WTC11 (cell line): Measurements from ENCODE around the gene STARD9. TPM values are rescaled to one million over a fixed set of nuclear protein-coding genes. Genes with fewer than 3 reads are reported as not detected.

Experiments
- ATAC-seq: fragments of 200-7000 bp; cut with Tn5 transposase; 2 replicates; pipeline ENCODE4 v1.10.0; 2021; ENCODE audit warnings: mild to moderate bottlenecking, moderate library complexity
- CTCF ChIA-PET: fragments of 300-600 bp; sonication (Branson Sonifier 250); formaldehyde crosslinking; loops from one replicate; lab custom pipeline; 2021; ENCODE audit warnings: antibody characterized with exemption; lab: Charles Lee
- POLR2A ChIA-PET: fragments of 350-600 bp; sonication (Branson Sonifier 250); formaldehyde crosslinking; loops from one replicate; lab custom pipeline; 2021; ENCODE audit warnings: antibody characterized with exemption; lab: Charles Lee
- DNase-seq: peaks from one replicate; pipeline ENCODE4 v3.0.0; 2021; ENCODE audit warnings: low spot score
- H3K27ac Mint-ChIP-seq: 2 replicates; pipeline ENCODE4 v1.8.0; 2021; ENCODE audit warnings: mixed read lengths
- H3K27me3 Mint-ChIP-seq: 2 replicates; pipeline ENCODE4 v1.8.0; 2021; ENCODE audit warnings: low read depth, mild to moderate bottlenecking, moderate library complexity, mixed read lengths
- H3K36me3 Mint-ChIP-seq: 2 replicates; pipeline ENCODE4 v1.8.0; 2021; ENCODE audit warnings: mixed read lengths
- H3K4me1 Mint-ChIP-seq: 2 replicates; pipeline ENCODE4 v1.8.0; 2022; ENCODE audit warnings: mixed read lengths
- H3K4me3 Mint-ChIP-seq: 2 replicates; pipeline ENCODE4 v1.8.0; 2021; ENCODE audit warnings: mild to moderate bottlenecking, moderate library complexity, mixed read lengths
- H3K9me3 Mint-ChIP-seq: 2 replicates; pipeline ENCODE4 v1.8.0; 2021; ENCODE audit warnings: mixed read lengths
- ATF1 ChIP-seq: sonication (generic); formaldehyde crosslinking; IDR thresholded peaks from 2 replicates; pipeline ENCODE4 v1.8.1; 2023; ENCODE audit warnings: mild to moderate bottlenecking, moderate library complexity, missing genetic modification reagents
- ATF2 ChIP-seq: sonication (generic); formaldehyde crosslinking; IDR thresholded peaks from 2 replicates; pipeline ENCODE4 v1.8.1; 2022; ENCODE audit warnings: low read depth, missing genetic modification reagents, borderline replicate concordance
- ELF4 ChIP-seq: sonication (generic); formaldehyde crosslinking; IDR thresholded peaks from 2 replicates; pipeline ENCODE4 v1.8.1; 2022; ENCODE audit warnings: low read depth, mild to moderate bottlenecking, moderate library complexity, missing genetic modification reagents
- ESRRA ChIP-seq: sonication (generic); formaldehyde crosslinking; IDR thresholded peaks from 2 replicates; pipeline ENCODE4 v1.8.1; 2022; ENCODE audit warnings: mild to moderate bottlenecking, missing genetic modification reagents, borderline replicate concordance
- ETV6 ChIP-seq: sonication (generic); formaldehyde crosslinking; IDR thresholded peaks from 2 replicates; pipeline ENCODE4 v1.8.1; 2022; ENCODE audit warnings: mild to moderate bottlenecking, missing genetic modification reagents
- FOXK1 ChIP-seq: sonication (generic); formaldehyde crosslinking; IDR thresholded peaks from 2 replicates; pipeline ENCODE4 v1.8.0; 2022; ENCODE audit warnings: mild to moderate bottlenecking, moderate library complexity, missing genetic modification reagents
- GTF2I ChIP-seq: fragments of 250-450 bp; sonication (Bioruptor Pico); conservative IDR thresholded peaks from 2 replicates; pipeline ENCODE4 v1.4.0; 2021; ENCODE audit warnings: mild to moderate bottlenecking
- JUN ChIP-seq: sonication (generic); formaldehyde crosslinking; IDR thresholded peaks from 2 replicates; pipeline ENCODE4 v1.8.0; 2023; ENCODE audit warnings: mild to moderate bottlenecking, missing genetic modification reagents
- MAX ChIP-seq: sonication (generic); formaldehyde crosslinking; IDR thresholded peaks from 2 replicates; pipeline ENCODE4 v1.8.0; 2022; ENCODE audit warnings: mild to moderate bottlenecking, missing genetic modification reagents
- NR1H2 ChIP-seq: sonication (generic); formaldehyde crosslinking; IDR thresholded peaks from 2 replicates; pipeline ENCODE4 v1.9.0; 2021; ENCODE audit warnings: mild to moderate bottlenecking, moderate library complexity, missing genetic modification reagents
- PRRX2 ChIP-seq: fragments of 250-450 bp; sonication (Bioruptor Pico); IDR thresholded peaks from 2 replicates; pipeline ENCODE4 v1.8.0; 2021; ENCODE audit warnings: mild to moderate bottlenecking
- SMAD4 ChIP-seq: sonication (generic); formaldehyde crosslinking; IDR thresholded peaks from 2 replicates; pipeline ENCODE4 v1.8.0; 2022; ENCODE audit warnings: mild to moderate bottlenecking, missing genetic modification reagents
- STAT6 ChIP-seq: sonication (generic); formaldehyde crosslinking; conservative IDR thresholded peaks from 2 replicates; pipeline ENCODE4 v1.8.1; 2023; ENCODE audit warnings: mild to moderate bottlenecking, low read depth, missing genetic modification reagents, moderate library complexity
- TEAD1 ChIP-seq: sonication (generic); formaldehyde crosslinking; IDR thresholded peaks from 2 replicates; pipeline ENCODE4 v1.8.0; 2022; ENCODE audit warnings: mild to moderate bottlenecking, missing genetic modification reagents
- TEAD4 ChIP-seq: sonication (generic); formaldehyde crosslinking; IDR thresholded peaks from 2 replicates; pipeline ENCODE4 v1.8.0; 2022; ENCODE audit warnings: mild to moderate bottlenecking, missing genetic modification reagents
- TP53 ChIP-seq: sonication (generic); formaldehyde crosslinking; IDR thresholded peaks from 2 replicates; pipeline ENCODE4 v1.8.1; 2023; ENCODE audit warnings: mild to moderate bottlenecking, missing genetic modification reagents
- USF2 ChIP-seq: sonication (generic); formaldehyde crosslinking; IDR thresholded peaks from 2 replicates; pipeline ENCODE4 v1.8.1; 2023; ENCODE audit warnings: mild to moderate bottlenecking, missing genetic modification reagents, moderate library complexity
- ZNF121 ChIP-seq: sonication (generic); formaldehyde crosslinking; IDR thresholded peaks from 2 replicates; pipeline ENCODE4 v1.8.0; 2023; ENCODE audit warnings: missing genetic modification reagents
- ZNF281 ChIP-seq: sonication (generic); formaldehyde crosslinking; IDR thresholded peaks from 2 replicates; pipeline ENCODE4 v1.8.0; 2023; ENCODE audit warnings: mild to moderate bottlenecking, missing genetic modification reagents
- ZNF396 ChIP-seq: fragments of 250-450 bp; sonication (Bioruptor Pico); IDR thresholded peaks from 2 replicates; pipeline ENCODE4 v1.8.0; 2021; ENCODE audit warnings: mild to moderate bottlenecking, moderate library complexity, borderline replicate concordance
- total RNA-seq: library from RNA; stranded (reverse); gene quantifications from 3 replicates; pipeline ENCODE4 v1.2.3, GENCODE V29; 2021
- TF ChIP-seq, protein P1 (sequence below): fragments of 250-450 bp; sonication (Bioruptor Pico); conservative IDR thresholded peaks from 2 replicates; pipeline ENCODE4 v1.9.0; 2021; ENCODE audit warnings: mild to moderate bottlenecking
- TF ChIP-seq, protein P2 (sequence below): fragments of 250-450 bp; sonication (Bioruptor Pico); IDR thresholded peaks from 2 replicates; pipeline ENCODE4 v1.9.0; 2021; ENCODE audit warnings: mild to moderate bottlenecking

The STARD9 gene
- total RNA-seq, 1 experiment from 2014 or later: 5.7 TPM

- H3K27ac Mint-ChIP-seq: no peak overlapping the region
- DNase-seq (no peak), ATAC-seq (no peak)
- no peak overlapping the region for H3K4me3 Mint-ChIP-seq
- H3K4me1 Mint-ChIP-seq: peaks cover 4% of the 10 kb centered on the region; the same call in 1 of the 2 replicates
- H3K9me3 Mint-ChIP-seq: peaks cover 27% of the 10 kb centered on the region
- ChIA-PET CTCF (no interaction called here), POLR2A (interaction anchor here (0.6 kb wide), 1 partner anchor 16 kb away, joined by 4 read pairs; no protein-coding TSS in a partner anchor)
- no peak for TF ChIP-seq ZNF121
- no peak for TF ChIP-seq ATF2 (CRISPR knock-in tag)
- no peak for TF ChIP-seq TP53 (CRISPR knock-in tag)
- TF ChIP-seq TEAD1 (CRISPR knock-in tag): no peak
- no peak for TF ChIP-seq PRRX2 (CRISPR knock-in tag)
- no peak for TF ChIP-seq MAX (CRISPR knock-in tag)
- H3K27me3 Mint-ChIP-seq: no peaks in the 10 kb centered on the region
- peaks cover 26% of the 10 kb centered on the region for H3K36me3 Mint-ChIP-seq
These were observed 28.6 kb downstream of the STARD9 start for GRCh38 chr15:42603978-42604377.

DNA sequence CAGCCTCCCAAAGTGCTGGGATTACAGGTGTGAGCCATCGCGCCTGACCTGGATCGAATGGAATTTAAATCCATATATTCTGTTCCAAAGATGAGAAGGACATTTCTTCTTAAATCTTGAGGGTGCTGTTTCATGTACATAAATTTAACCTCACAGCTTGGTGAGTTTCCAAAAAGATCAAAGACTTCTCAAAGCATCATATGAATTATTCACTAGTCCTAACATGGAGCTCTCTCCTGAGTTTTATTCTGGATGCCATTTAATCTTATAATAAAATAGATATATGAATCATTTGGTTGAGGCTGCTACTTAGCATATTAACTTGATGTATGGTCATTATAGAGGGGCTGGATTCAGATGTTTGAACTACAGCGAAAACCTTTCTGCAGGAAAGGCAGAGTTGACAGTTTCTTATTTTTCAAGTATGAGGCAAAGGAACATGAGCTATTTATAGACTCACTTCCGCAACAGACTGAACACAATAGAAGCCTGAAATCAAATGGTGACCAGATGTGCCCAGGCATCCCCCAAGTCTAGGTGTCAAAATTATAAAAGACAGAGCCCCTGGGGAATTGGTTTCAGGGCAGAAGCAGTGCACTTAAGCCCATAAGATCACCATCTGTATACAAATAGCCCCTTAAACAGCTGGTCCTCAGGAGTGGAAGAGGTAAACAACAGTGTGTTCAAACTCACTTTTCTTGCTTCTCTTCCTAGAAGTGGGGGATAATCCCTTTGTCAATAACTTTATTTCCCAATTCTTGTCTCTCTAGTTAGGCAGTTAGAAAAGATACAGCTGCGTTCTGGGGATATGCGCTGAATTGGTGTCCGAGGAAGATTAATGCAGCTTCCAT is 29.7 kb downstream of the STARD9 start:
- no peak for DNase-seq
- CTCF ChIA-PET: interaction anchor here (1.2 kb wide), 1 partner anchor 14 kb away, joined by 4 read pairs; no protein-coding TSS in a partner anchor

More for the DNA sequence above, 29.7 kb downstream of the STARD9 start:
- H3K4me1 Mint-ChIP-seq: peaks cover 4% of the 10 kb centered on the region; the same call in 1 of the 2 replicates
- POLR2A ChIA-PET: no interaction called here
- H3K4me3 Mint-ChIP-seq: no peak overlapping the region
- ATAC-seq: no peak
- H3K27me3 Mint-ChIP-seq: no peaks in the 10 kb centered on the region
- H3K27ac Mint-ChIP-seq: no peak overlapping the region
- peaks cover 17% of the 10 kb centered on the region for H3K9me3 Mint-ChIP-seq
- TF ChIP-seq FOXK1 (no peak), TEAD4 (CRISPR knock-in tag) (no peak), ZNF396 (CRISPR knock-in tag) (no peak), ESRRA (CRISPR knock-in tag) (no peak), JUN (CRISPR knock-in tag) (no peak), ETV6 (CRISPR knock-in tag) (no peak), ZNF281 (CRISPR knock-in tag) (no peak), SMAD4 (CRISPR knock-in tag) (no peak), ELF4 (CRISPR knock-in tag) (no peak), STAT6 (CRISPR knock-in tag) (no peak), USF2 (CRISPR knock-in tag) (no peak), GTF2I (CRISPR knock-in tag) (no peak), ATF1 (no peak), NR1H2 (CRISPR knock-in tag) (no peak)
- TF ChIP-seq, protein P1, sequence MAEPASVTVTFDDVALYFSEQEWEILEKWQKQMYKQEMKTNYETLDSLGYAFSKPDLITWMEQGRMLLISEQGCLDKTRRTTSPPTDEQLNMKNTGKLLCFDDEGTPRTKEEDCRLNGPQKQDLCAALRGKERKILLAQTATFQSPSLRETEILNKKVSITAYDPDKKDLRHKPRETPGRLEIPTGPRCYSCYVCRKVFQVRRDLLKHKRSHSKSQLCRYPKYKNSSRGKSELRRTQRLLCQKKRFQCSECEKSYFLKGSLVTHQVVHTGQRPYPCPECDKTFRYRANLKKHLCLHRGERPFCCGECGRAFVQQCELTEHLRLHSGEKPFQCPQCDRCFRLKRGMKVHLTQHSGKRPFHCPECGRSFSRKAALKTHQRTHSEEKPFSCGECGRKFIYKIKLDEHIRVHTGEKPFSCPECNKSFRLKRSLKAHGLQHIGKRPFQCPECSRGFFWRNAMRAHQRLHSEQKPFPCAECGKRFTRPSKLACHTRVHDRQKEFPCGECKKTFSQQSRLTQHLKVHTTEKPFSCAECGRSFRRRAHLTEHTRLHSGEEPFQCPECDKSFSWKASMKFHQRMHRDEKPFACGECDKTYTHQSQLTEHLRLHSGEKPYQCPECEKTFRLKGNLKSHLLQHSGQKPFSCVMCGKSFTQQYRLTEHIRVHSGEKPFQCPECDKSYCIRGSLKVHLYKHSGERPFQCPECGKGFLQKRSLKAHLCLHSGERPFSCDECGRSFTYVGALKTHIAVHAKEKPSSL: no peak
- TF ChIP-seq, protein P2, sequence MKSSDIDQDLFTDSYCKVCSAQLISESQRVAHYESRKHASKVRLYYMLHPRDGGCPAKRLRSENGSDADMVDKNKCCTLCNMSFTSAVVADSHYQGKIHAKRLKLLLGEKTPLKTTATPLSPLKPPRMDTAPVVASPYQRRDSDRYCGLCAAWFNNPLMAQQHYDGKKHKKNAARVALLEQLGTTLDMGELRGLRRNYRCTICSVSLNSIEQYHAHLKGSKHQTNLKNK: no peak
- TF ChIP-seq, all 79 proteins: peak for 0
- peaks cover 17% of the 10 kb centered on the region for H3K36me3 Mint-ChIP-seq
